Progenitor cell of endocrine pancreas (in vitro differentiated cells): ENCODE data around the gene KDELR3. TPM values are rescaled to one million over a fixed set of nuclear protein-coding genes. Genes with fewer than 3 reads are reported as not detected.

Experiments used
- DNase-seq: peaks from one replicate; pipeline ENCODE4 v3.0.0; 2021; ENCODE audit warnings: low spot score; ENCODE audit not compliant: unreplicated experiment
- H3K27ac Mint-ChIP-seq: 2 replicates; pipeline ENCODE4 v1.8.0; 2021; ENCODE audit warnings: mild to moderate bottlenecking, moderate library complexity, mixed read lengths
- H3K27me3 Mint-ChIP-seq: 2 replicates; pipeline ENCODE4 v1.8.0; 2021; ENCODE audit warnings: mixed read lengths
- H3K36me3 Mint-ChIP-seq: 2 replicates; pipeline ENCODE4 v1.8.0; 2022; ENCODE audit warnings: mixed read lengths; ENCODE audit not compliant: insufficient read depth
- H3K4me1 Mint-ChIP-seq: 2 replicates; pipeline ENCODE4 v1.8.0; 2021; ENCODE audit warnings: low read depth, mixed read lengths
- H3K4me3 Mint-ChIP-seq: 2 replicates; pipeline ENCODE4 v1.8.0; 2021; ENCODE audit warnings: low read depth, mild to moderate bottlenecking, moderate library complexity, mixed read lengths
- H3K9me3 Mint-ChIP-seq: 2 replicates; pipeline ENCODE4 v1.8.0; 2021; ENCODE audit warnings: low read depth, mixed read lengths
- total RNA-seq: library from RNA; stranded (reverse); gene quantifications from 2 replicates; pipeline ENCODE4 v1.2.1, GENCODE V29; 2021
- TF ChIP-seq, protein P1 (sequence below): fragments of 200-600 bp; sonication (generic); IDR thresholded peaks from one replicate; pipeline ENCODE4 v1.5.0; 2021; ENCODE audit warnings: antibody characterized with exemption, mild to moderate bottlenecking; ENCODE audit not compliant: unreplicated experiment

Gene KDELR3
- total RNA-seq, 1 donor from 2014 or later = 5.7 TPM

DNA sequence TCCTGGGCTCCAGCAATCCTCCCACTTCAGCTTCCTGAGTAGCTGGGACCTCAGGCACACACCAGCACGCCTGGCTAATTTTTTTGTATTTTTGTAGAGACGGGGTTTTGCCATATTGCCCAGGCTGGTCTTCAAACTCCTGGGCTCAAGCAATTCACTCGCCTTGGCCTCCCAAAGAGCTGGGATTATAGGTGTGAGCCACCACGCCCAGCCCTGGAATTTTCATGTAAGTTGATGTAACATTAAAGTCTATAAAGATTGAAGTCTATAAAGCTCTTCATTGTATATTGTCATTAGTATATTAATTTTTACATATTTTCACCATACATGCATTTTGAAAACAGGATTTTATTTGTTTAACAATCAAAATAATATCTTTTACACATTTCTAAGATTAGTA, 50.7 kb downstream of the KDELR3 start:
- H3K4me3 Mint-ChIP-seq = no peak overlapping the region
- no peak for DNase-seq
- H3K9me3 Mint-ChIP-seq = no peaks in the 10 kb centered on the region
- peaks cover 2% of the 10 kb centered on the region for H3K4me1 Mint-ChIP-seq
- TF ChIP-seq, protein P1, sequence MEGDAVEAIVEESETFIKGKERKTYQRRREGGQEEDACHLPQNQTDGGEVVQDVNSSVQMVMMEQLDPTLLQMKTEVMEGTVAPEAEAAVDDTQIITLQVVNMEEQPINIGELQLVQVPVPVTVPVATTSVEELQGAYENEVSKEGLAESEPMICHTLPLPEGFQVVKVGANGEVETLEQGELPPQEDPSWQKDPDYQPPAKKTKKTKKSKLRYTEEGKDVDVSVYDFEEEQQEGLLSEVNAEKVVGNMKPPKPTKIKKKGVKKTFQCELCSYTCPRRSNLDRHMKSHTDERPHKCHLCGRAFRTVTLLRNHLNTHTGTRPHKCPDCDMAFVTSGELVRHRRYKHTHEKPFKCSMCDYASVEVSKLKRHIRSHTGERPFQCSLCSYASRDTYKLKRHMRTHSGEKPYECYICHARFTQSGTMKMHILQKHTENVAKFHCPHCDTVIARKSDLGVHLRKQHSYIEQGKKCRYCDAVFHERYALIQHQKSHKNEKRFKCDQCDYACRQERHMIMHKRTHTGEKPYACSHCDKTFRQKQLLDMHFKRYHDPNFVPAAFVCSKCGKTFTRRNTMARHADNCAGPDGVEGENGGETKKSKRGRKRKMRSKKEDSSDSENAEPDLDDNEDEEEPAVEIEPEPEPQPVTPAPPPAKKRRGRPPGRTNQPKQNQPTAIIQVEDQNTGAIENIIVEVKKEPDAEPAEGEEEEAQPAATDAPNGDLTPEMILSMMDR = no peak
- H3K36me3 Mint-ChIP-seq = no peaks in the 10 kb centered on the region
- H3K27me3 Mint-ChIP-seq = no peaks in the 10 kb centered on the region
- H3K27ac Mint-ChIP-seq = no peak overlapping the region

DNA sequence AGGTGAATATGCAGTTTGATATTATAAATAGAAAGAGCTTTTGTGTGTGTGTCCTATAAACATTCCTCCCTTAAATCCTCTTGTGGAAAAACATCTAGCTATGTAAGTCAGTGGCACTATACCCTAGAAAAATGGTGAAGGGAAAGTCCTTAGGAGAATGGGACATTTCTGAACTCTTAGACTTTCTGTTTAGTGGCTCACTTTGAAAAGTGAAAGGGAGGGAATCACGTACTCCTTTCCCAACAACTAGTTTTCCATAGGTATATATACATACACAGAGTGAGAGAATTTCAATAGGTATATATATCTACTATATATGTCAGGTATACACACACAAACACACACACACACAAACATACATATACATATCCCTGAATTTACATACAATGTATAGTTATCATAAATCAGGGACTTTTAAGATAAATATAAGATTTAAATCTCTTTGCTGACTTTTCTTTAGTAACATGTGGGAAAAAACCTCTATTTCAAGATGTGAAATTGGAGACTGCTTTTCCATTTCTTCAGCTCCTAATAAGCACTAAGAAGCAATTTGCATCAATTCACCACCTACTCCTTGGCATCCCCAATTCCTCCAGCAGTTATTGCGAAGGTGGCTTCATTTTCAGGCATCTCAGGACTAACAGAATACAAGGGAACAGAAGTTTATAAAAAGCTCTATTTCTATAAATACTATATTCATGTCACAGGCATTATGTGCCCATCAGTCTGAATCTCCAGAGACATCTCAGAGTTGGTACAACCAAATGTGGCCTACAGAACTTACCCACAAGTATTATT, 51.8 kb downstream of the KDELR3 start:
- H3K36me3 Mint-ChIP-seq = no peaks in the 10 kb centered on the region
- H3K4me3 Mint-ChIP-seq = no peak overlapping the region
- H3K27ac Mint-ChIP-seq = no peak overlapping the region
- DNase-seq = no peak
- no peaks in the 10 kb centered on the region for H3K9me3 Mint-ChIP-seq
- peaks cover 2% of the 10 kb centered on the region for H3K4me1 Mint-ChIP-seq
- peaks cover 3% of the 10 kb centered on the region for H3K27me3 Mint-ChIP-seq
- TF ChIP-seq, protein P1 = no peak

DNA sequence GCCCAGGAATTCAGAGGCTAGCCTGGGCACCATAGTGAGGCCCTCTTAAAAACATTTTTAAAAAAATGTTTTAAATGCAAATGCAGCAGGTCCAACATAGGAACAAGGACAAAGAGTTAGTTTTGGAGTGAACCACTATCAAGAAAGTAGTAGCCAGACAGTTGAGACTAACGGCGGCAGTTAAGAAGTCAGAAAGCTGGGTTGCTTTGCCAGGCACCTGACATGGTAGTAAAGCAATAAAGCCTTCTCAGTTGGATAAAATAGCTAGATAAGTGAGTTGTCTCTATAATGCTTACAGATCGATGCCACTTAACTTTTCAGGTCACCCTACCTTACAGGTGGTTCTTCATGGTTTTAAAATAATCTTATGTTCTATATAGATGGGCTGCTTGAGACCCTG, 55.1 kb downstream of the KDELR3 start:
- TF ChIP-seq, protein P1 = no peak
- H3K4me1 Mint-ChIP-seq = no peaks in the 10 kb centered on the region
- no peaks in the 10 kb centered on the region for H3K9me3 Mint-ChIP-seq
- no peak overlapping the region for H3K27ac Mint-ChIP-seq
- DNase-seq = no peak
- no peak overlapping the region for H3K4me3 Mint-ChIP-seq
- H3K27me3 Mint-ChIP-seq = peaks cover 3% of the 10 kb centered on the region
- no peaks in the 10 kb centered on the region for H3K36me3 Mint-ChIP-seq

DNA sequence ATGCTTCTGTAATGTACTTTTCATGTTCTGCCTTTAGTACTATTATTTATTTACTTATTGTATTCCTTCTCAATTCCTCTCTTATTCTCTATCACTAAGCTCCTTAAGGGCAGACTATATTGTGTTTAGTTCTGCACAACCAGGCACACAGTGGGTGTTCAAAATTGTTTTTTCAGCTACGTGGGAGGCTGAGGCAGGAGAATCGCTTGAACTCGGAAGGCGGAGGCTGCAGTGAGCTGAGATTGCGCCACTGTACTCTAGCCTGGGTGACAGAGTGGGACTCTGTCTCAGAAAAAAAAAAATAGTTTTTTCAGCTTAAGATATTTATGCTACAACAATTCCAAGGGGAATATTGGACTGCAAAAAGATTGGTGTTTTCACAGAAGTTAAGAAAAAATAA, 55.6 kb downstream of the KDELR3 start:
- Mint-ChIP-seq H3K9me3 (no peaks in the 10 kb centered on the region), H3K27me3 (peaks cover 3% of the 10 kb centered on the region), H3K4me3 (no peak overlapping the region), H3K4me1 (no peaks in the 10 kb centered on the region), H3K36me3 (no peaks in the 10 kb centered on the region), H3K27ac (no peak overlapping the region)
- DNase-seq = no peak
- TF ChIP-seq, protein P1 = no peak

DNA sequence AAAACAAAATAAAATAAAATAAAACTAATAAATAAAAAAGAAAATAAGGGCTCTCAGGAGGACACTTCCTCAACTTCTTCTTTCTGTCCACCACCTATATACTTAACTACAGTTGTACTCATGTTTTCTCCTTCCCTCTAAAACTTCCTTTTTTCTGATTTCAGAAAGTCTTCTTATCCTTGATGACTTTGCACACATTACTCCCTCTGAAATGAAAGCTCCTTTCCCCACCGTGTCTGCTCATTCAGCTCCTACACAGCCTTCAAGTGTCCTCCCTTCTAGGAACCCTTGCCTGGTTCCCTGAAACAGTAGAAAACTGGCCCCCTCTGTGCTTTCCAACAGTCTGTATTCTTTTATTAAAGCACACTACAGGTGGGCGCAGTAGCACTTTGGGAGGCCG, 56.5 kb downstream of the KDELR3 start:
- no peaks in the 10 kb centered on the region for H3K9me3 Mint-ChIP-seq
- H3K36me3 Mint-ChIP-seq = no peaks in the 10 kb centered on the region
- DNase-seq = no peak
- H3K4me1 Mint-ChIP-seq = no peaks in the 10 kb centered on the region
- TF ChIP-seq, protein P1 = no peak
- no peak overlapping the region for H3K4me3 Mint-ChIP-seq
- H3K27ac Mint-ChIP-seq = no peak overlapping the region
- peaks cover 3% of the 10 kb centered on the region for H3K27me3 Mint-ChIP-seq
